ENCODE results near the gene TTLL12.

DNA sequence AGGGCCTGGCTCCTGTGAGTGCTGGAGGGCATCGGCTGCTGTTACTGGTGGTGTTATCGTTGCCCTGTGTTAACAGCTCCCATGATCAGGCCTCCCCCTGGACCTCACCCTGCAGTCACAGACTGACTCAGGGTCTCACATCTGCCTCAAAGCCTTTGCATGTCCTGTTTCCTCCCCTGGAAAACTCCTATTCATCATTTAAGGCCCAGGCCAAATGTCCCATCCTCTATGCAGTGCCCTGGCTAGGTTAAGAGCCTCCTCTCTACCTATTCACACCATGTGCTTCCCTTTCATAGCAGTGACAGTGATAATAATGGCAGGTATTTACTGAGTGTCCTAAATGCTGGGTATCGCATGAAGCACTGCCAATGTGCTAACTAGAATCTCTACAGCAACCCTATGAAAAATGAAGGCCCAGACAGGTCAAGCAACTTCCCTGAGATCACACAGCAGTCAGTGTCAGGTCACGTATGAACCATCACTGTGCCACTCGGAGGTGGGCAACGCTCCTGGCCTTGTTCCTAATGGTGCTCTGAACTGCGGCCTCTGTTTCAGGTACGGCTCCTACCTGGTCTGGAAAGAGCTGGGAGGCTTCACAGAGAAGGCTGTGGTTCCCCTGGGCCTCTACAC, 26.3 kb downstream of the TTLL12 start:
- TF ChIP-seq, protein P1, sequence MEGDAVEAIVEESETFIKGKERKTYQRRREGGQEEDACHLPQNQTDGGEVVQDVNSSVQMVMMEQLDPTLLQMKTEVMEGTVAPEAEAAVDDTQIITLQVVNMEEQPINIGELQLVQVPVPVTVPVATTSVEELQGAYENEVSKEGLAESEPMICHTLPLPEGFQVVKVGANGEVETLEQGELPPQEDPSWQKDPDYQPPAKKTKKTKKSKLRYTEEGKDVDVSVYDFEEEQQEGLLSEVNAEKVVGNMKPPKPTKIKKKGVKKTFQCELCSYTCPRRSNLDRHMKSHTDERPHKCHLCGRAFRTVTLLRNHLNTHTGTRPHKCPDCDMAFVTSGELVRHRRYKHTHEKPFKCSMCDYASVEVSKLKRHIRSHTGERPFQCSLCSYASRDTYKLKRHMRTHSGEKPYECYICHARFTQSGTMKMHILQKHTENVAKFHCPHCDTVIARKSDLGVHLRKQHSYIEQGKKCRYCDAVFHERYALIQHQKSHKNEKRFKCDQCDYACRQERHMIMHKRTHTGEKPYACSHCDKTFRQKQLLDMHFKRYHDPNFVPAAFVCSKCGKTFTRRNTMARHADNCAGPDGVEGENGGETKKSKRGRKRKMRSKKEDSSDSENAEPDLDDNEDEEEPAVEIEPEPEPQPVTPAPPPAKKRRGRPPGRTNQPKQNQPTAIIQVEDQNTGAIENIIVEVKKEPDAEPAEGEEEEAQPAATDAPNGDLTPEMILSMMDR (IDR thresholded peaks at IDR 0.05; ENCODE audit: insufficient read depth, low read depth, low read length): no peak
- TF ChIP-seq EZH2 (IDR thresholded peaks at IDR 0.05; ENCODE audit: insufficient read depth, low read length): no peak

Measured in astrocyte (in vitro differentiated cells and primary cell).